Cortex of kidney (tissue), 1 donor: ENCODE measurements around the gene CCDC167.

Experiments
- DNase-seq: peaks from one replicate; lab custom pipeline; 2025; lab: John Stamatoyannopoulos, UW

Gene CCDC167

DNA sequence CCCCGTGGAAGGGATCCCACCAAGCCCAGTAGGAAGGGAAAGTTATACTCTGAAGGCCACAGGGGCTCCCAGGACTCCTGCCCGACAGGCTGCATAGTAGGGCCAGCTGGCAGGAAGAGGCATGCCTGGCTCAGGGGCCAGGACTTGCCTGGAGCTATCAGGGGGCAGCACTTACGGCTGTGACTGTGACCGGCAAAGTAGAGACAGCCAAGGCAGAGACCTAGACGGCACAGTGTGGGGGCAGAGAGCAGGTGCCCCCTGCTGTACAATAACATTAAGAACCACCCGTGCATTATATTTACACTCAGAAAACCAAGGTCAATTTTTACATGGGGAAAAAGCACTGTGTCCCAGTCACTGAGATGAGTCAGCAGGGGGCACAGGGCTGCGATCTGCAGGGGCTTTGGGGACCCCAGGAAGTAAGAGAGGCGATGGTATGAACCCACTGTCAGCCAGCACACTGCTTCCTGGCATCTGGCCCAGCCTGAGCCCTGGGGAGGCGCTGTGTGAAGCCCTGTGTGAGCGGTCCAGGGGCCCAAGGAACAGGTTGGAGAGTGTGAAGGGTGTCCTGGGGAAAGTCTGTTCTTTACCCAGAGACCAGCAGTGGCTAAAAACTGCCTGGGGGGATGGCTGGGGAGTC is 9.9 kb downstream of the CCDC167 start:
- no peak for DNase-seq

DNA sequence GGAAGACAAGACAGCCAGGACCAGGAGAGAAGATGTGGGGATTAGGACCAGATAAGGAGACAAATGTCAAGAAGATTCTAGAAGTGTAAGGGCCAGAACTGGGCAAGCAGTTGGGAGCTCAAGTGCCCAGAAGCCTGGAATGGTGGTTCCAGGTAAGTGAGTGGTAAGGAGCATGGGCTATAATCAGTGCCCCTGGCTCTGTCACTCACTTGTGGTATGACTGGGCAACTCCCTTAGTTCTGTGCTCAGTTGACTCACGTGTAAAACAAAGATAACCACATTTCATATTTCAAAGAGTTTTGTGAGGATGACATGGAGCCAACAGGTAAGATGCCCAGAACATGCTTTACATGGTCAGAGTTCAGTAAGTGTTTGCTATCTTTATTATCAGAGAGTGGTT is 11.2 kb downstream of the CCDC167 start:
- no peak for DNase-seq

- DNase-seq = no peak
Observed at GRCh38 chr6:37487591-37488380, 11.9 kb downstream of the CCDC167 start.

DNA sequence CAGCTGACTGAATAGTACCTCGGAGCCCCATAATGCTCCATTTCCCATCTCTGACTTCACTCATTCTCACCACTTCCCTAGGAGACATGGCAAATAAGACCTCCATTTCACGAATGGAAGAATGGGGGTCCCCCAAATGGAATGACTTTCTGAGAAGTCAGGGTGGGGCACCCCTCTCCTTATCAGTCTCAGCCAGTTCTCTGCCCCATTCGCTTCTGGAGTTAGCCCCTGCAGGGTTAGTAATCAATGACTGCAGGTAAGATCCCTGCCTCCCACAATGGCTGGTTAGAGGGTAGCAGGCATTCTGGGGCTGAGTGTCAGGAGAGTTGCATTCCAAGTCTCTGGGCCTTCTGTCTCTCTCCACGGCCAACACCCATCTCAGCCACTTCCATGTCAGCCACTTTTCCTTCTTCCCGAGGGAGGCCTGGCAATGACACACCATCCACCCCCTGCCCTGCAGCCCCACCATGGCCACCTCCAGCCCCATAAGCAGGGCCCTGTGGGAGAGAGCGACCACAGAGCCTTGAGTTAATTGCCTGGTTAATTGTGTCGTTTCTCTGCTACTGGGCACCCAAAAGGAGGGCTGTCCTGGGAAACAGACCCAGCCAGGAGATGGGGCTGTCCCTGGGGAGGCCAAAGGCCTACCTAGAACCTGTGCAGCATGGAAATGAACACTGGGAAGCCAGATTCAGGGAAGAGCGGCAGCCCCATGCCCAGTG is 13.4 kb downstream of the CCDC167 start:
- DNase-seq = no peak

GRCh38 chr6:37485291-37485702 is 14.4 kb downstream of the CCDC167 start:
- DNase-seq = no peak

GRCh38 chr6:37484786-37485170 is 14.9 kb downstream of the CCDC167 start:
- no peak for DNase-seq

DNA sequence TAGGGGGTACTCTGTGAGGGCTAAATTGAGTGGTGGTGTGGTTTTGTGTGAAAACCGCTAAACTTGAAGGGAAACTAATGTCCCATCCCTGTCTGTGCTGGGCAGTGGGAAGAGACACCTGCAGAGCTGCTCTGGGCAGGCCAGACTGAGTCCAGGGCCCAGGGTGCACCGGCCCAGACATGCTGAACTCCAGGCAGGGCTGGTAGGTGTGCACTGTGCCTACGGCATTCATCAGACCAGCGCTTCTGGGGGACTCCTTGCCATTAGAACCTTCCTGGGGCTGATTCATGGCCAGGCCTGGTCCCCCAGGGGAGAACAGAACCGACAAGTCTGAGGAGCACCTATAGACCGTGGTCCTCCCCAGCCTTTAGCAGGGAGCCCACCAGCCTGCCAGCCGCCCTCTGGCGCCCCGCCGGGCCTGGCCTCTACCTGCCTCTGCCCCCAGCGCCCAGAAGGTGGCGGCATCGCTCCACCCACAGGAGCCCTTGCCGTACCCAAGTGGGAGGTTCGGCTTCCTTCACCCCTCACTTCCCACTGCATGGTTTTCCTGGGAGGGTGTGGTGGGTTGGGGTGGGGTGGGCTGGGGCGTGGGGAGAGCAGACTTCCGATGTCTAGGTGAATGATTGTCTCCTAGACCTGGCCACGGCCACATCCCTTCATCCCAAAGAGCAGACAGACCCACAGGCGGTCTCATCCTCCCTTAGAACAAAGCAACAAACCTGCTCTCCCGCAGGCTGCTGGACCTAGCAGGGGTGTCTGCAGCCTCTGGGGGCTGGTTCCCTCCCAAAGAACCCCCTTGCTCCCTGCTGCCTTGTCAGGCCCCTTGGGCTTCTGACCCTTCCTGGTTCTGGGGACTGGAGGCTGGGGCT is 15.5 kb downstream of the CCDC167 start:
- no peak for DNase-seq

DNA sequence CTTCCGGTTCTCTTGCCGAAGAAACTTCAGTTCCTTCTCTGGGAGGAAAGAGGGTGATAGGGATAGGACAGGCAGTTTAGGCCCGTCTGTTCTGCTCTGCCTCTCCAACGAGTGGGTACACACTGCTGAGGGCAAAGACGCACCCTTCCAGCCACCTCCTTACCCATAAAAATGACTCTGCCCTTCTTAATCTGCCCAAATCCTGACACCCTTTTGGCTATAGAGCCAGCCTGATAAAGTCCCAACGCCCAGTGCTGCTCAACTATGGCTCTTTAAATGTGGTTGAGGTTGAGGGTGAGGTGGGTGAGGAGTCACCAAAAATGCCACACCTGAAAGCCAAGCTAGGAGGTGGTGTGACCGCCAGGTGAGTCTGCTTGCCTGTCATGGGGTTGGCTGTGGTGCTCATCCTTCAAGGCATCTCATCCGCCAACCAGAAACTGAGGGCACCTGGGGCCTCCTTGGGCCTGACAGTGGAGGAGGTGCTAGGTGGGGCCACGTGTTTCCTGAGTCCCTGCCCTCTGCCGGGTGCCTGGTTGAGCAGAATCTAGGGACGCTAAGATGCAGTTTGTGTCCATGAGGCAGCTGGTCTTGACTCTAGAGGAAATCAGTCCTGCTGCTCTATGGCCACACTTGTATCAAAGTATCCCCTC is 16.3 kb downstream of the CCDC167 start:
- DNase-seq = no peak

DNA sequence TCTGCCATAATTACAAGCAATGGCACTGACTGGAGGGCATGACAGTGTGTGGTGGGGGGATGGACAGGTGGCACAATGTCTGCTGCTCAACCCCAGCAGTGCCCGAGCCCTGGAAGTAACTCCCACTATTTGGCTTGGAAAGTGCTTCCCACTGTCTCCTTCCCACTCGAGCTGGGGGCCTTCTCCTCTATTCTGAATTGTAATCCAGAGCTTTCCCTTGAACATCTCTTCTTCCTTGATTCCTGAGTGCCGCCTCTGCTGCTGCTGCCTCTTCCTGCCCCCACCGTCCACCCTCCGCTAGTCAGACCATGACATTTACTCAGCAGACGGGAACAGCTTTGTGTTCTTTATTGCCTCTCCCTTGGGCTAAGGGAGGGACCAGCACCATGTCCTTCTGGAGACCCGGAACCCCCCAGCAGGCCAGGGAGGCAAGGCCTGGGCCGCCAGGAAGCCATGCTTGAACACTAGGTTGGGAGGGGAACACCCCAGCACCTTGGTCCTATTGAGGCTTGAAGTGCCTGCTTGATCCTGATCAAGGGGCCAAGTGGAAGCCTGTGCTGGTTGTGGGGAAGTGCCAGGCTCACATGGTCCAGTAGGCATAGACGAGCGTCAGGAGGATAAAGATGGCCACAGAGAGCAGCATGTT is 17.0 kb downstream of the CCDC167 start:
- DNase-seq = no peak

DNA sequence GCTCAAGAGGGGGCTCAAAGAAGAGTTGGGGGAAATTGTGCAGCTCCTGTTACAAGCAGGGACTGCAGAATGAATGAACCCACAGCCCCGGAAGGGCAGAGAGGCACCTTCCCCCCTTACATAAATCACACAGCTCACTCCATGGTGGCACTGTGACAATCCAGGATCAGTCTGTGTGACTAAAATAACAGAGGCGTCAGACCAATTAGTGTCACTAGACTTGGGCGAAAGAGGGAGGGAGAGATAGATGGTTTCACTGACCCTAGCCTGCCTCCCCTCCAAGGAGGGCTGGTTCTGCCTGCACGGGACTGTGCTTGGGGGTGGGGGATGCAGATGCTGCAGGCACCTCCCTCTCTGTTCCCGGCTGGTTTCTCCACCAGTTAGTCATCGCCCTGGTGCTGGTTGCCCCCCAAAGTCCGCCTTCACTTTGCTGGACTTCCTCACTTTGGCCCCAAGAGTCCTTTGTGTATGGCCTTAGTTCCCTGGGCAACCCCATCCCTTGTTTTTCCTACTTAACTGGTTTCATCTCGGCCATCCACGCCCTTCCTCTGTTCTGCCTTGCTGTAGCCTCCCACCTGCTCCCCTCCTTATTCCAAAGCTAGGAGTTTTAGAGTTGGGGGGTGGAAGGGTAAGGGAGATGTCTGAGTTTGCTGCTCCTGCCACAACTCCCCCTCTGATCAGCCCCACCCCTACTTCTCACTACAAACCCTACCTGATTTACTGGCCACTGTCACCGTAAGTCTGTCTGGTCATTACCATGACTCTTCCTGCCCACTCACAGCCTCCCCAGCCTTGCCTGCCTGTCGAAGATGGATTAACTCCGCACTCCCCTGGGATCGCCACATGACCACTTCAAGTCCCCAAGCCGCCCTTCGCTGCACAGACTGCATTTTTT is 17.7 kb downstream of the CCDC167 start:
- DNase-seq = no peak

- DNase-seq = no peak
Observed at GRCh38 chr6:37480951-37481534, 18.6 kb downstream of the CCDC167 start.

- no peak for DNase-seq
Observed at GRCh38 chr6:37480118-37480736, 19.5 kb downstream of the CCDC167 start.

DNA sequence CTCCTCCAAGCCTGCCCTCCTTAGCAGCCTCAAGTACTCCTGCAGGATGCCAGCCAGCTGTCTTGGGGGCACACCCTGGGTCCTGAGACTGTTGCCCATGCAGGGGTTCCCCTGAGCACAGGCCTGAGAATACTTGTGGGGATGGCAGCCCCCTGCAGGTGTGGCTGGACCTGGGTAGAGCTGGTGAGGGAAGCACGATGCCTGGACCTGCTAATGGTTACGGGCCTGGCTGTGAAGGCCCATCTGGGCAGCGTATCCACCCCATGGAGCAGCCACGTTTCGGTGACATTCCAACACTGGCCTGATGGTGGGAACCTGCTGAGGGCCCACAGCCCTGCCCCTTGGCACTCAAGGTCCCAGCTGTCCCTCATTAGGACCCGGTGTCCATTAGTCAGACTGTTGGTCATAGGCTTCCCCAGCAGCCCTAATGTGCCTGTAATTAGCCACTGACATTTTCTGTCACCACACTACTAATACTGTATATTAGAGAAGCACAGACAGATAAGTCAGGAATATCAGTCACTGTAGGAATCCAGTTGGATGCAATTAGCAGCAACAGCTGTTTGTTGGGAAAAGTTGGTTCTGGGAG is 20.3 kb downstream of the CCDC167 start:
- no peak for DNase-seq

GRCh38 chr6:37478827-37479226 is 20.9 kb downstream of the CCDC167 start:
- DNase-seq = no peak

DNA sequence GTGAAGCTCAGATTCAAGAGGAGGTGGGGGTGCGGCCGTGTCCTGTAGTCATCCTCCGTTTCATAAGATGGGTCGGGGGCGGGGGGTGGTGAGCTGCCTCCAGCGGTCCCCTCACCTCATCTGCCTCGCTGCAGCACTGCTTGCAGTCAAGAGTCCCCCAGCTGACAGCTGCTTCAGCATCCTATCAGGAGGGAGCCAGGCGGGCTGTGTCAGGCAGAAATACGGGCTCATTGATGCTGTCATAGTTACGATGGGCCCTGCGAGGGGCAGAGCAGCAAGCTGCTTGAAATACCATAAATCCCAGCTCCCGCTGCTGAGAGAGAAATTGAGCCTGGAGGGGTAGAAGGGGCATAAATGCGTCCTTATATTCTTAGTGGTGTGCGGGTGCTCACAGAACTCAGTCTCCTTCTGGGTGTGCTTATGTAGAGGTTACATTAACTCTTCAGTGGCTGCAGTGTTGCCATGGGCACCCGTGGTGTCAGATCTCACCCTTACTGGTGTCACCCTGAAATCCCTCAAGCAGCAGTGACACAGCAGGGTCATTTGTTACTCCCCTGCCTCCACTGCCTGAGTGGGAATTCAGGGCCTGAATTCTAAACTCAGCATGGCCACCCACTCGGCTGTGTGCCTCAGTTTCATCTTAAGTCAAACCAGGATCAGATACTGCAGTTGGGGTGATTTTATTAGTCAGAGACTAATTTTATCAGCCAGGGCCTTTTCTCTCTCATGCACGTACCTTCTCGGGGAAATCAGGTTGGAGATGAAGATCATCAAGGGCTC is 21.8 kb downstream of the CCDC167 start:
- no peak for DNase-seq

GRCh38 chr6:37477191-37477590 is 22.5 kb downstream of the CCDC167 start:
- no peak for DNase-seq

DNA sequence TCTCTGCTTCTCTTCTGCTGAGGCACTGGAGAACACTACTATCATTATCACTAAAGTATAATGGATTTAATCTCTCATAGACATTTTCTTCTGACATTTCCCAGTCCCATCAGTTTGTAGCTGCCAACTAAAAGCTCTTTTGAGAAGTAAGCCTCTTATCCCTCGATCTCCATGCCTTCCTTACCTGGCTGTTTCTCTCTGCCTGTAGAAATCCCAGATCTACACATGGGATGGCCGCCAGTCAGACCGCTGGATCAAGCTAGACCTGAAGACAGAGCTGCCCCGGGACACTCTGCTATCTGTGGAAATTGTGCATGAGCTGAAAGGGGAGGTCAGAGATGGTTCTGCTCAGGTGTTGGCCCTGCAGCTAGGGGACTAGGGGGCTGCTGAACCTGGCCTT is 25.4 kb downstream of the CCDC167 start:
- no peak for DNase-seq
